Thyroid gland (tissue), 4 donors: ENCODE data around the gene RNF151. TPM values are rescaled to one million over a fixed set of nuclear protein-coding genes. Genes with fewer than 3 reads are reported as not detected.

ENCODE experiments used
- DNase-seq, 2 donors: peaks; one replicate each; pipeline ENCODE4 v3.0.0-alpha.2; 2019
- H3K27ac ChIP-seq, 3 donors: fragments of 200-600 bp; sonication (generic); 1 replicate in 2 of 3; 2 replicates in 1 of 3; pipeline ENCODE4 v1.5.1; 2016 to 2019; ENCODE audit warnings: mild to moderate bottlenecking in 1 of 3, moderate library complexity in 1 of 3
- H3K27me3 ChIP-seq: fragments of 200-600 bp; sonication (generic); one replicate; pipeline ENCODE4 v1.5.1; 2019
- H3K36me3 ChIP-seq, 2 donors: fragments of 200-600 bp; sonication (generic); one replicate each; pipeline ENCODE4 v1.5.1; 2016 to 2019
- H3K4me1 ChIP-seq, 2 donors: fragments of 200-600 bp; sonication (generic); one replicate each; pipeline ENCODE4 v1.5.1; 2017 to 2019
- H3K4me3 ChIP-seq, 3 donors: fragments of 200-600 bp; sonication (generic); replicated peaks in 1 of 3; 1 replicate in 2 of 3; 2 replicates in 1 of 3; pipeline ENCODE4 v1.5.1; 2016; ENCODE audit warnings: mild to moderate bottlenecking in 1 of 3
- H3K9me3 ChIP-seq: fragments of 200-600 bp; sonication (generic); one replicate; pipeline ENCODE4 v1.5.1; 2017
- POLR2A ChIP-seq, 2 donors: fragments of 450-650 bp; IDR thresholded peaks; one replicate each; pipeline ENCODE4 v1.6.1; 2017; ENCODE audit warnings: antibody characterized with exemption in 2 of 2, mild to moderate bottlenecking in 2 of 2, moderate library complexity in 1 of 2
- WGBS, 2 donors: methylation state at CpG; one replicate each; pipeline ENCODE4 v1.1.5; 2017; 5-methylcytosine and 5-hydroxymethylcytosine counted together
- intact Hi-C: fragments of 100-400 bp; cut with DNase I; formaldehyde crosslinking; loops from one replicate; pipeline ENCODE4 v1.15.1; 2023
- total RNA-seq, 4 donors: library from RNA; depleted of rRNA; stranded (reverse); fragments of >200 nt; gene quantifications; one replicate each; pipeline ENCODE4 v1.2.3, GENCODE V29; 2016
- TF ChIP-seq, protein P1 (sequence below), 6 experiments: fragments of 200-600 bp in 3 of 6; fragments of 450-650 bp in 3 of 6; sonication (generic) in 3 of 6; IDR thresholded peaks; one replicate each; pipeline ENCODE4 v1.5.1; 2016 to 2019; ENCODE audit warnings: antibody characterized with exemption in 6 of 6, mild to moderate bottlenecking in 2 of 6, inconsistent platforms in 1 of 6, moderate library complexity in 1 of 6

RNF151 gene
- total RNA-seq, 4 donors from 2014 or later = not detected

DNA sequence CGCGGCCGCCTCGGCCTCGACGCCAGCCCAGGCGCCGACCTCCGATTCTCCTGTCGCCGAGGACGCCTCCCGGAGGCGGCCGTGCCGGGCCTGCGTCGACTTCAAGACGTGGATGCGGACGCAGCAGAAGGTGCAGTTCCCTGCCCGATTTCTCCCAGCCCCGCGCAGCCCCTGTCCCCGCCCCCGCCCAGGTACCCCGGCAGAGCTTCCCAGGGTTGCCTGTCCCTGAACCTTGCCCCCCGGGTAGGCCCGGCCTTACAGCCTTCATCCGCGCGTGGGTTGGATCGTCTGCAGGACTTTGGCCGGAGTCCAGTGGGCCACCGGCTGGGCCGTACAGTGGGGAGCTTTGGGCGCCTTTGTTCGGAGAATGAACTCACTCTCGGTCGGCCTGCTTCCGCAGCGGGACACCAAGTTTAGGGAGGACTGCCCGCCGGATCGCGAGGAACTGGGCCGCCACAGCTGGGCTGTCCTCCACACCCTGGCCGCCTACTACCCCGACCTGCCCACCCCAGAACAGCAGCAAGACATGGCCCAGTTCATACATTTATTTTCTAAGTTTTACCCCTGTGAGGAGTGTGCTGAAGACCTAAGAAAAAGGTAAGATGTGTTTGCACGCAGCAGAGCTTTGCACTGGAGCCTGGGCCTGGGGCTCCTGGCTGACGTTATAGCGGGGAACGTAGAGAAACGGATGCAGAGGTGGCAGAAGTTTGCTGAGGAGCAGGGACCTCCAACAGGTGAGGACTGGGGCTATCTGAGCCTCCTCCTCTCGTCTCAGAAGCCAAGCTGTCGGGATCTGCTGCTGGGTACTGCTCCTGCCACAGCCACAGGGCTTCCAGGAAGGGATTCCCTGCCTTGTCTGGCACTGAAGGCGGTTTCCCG, 17.9 kb downstream of the RNF151 start:
- TF ChIP-seq, protein P1, sequence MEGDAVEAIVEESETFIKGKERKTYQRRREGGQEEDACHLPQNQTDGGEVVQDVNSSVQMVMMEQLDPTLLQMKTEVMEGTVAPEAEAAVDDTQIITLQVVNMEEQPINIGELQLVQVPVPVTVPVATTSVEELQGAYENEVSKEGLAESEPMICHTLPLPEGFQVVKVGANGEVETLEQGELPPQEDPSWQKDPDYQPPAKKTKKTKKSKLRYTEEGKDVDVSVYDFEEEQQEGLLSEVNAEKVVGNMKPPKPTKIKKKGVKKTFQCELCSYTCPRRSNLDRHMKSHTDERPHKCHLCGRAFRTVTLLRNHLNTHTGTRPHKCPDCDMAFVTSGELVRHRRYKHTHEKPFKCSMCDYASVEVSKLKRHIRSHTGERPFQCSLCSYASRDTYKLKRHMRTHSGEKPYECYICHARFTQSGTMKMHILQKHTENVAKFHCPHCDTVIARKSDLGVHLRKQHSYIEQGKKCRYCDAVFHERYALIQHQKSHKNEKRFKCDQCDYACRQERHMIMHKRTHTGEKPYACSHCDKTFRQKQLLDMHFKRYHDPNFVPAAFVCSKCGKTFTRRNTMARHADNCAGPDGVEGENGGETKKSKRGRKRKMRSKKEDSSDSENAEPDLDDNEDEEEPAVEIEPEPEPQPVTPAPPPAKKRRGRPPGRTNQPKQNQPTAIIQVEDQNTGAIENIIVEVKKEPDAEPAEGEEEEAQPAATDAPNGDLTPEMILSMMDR (IDR thresholded peaks at IDR 0.05) = no peak
- TF ChIP-seq POLR2A (IDR thresholded peaks at IDR 0.05) = no peak
- DNase-seq = peak in 1 of 2 donors; percentile 36
- Histone ChIP-seq H3K9me3 (no peaks in the 10 kb centered on the region), H3K4me1 (peaks cover 5 to 19% of the 10 kb centered on the region in 2 donors), H3K36me3 (peaks cover 10 to 13% of the 10 kb centered on the region in 2 donors), H3K27me3 (no peaks in the 10 kb centered on the region), H3K27ac (peak overlapping the region in 2 of 3 donors; percentile 57 to 62), H3K4me3 (peak overlapping the region; percentile 46 to 85 (median 51))
- WGBS, 2 donors = 20 to 28% methylated on average over 26 to 34 of the region's 58 CpGs
- intact Hi-C loops = no loop called here

DNA sequence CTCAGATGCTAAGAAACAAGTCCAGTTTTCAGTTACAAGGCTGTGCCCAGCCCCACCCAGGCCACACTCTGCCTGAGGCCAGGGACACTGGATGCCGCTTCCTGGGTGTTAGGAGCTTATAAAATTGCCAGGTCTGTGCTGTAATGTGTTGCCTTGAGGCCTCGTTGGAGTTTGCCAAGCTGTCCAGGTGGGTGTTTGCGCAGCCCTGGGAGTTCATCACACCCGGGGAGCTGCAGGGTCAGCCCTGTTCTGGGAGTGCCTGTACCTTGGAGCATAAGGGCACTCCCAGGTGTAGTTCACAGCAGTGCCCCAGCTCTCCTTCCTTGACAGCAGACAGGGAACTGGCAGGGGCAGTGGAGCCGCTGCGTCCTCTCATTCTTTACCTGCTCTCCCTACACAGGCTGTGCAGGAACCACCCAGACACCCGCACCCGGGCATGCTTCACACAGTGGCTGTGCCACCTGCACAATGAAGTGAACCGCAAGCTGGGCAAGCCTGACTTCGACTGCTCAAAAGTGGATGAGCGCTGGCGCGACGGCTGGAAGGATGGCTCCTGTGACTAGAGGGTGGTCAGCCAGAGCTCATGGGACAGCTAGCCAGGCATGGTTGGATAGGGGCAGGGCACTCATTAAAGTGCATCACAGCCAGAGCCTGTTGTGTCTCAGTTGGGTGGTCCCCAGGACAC, 19.0 kb downstream of the RNF151 start:
- Histone ChIP-seq H3K9me3 (no peaks in the 10 kb centered on the region), H3K4me3 (no peak overlapping the region), H3K4me1 (peaks cover 10 to 25% of the 10 kb centered on the region in 2 donors), H3K27me3 (peaks cover 5% of the 10 kb centered on the region), H3K27ac (no peak overlapping the region), H3K36me3 (peaks cover 10 to 13% of the 10 kb centered on the region in 2 donors)
- no peak for DNase-seq
- TF ChIP-seq POLR2A (IDR thresholded peaks at IDR 0.05) = no peak
- TF ChIP-seq, protein P1 (IDR thresholded peaks at IDR 0.05) = no peak
- intact Hi-C loops = no loop called here
- WGBS, 2 donors = 98% methylated on average over 9 of the region's 14 CpGs

DNA sequence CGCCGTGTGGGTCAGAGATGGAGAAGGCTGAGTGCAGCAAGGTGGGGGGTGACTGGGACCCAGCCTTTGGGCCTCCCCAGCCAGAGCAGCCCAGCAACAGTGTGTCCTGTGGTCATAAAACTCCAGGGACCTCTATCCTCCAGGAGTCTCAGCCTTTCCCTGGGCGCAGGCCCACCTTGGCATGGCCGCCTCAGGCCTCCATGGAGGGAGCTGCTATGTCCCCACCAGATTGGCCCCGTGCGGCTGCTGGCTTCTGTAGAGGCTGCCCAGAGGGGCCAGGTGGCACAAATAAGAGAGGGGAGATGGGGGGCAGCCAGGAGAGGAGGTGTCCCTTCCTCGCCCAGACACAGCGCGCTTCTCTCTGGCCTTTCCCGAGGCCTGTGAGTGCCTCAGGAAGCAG, 20.5 kb downstream of the RNF151 start:
- DNase-seq = no peak
- Histone ChIP-seq H3K36me3 (peaks cover 10 to 13% of the 10 kb centered on the region in 2 donors), H3K27ac (no peak overlapping the region), H3K4me1 (peaks cover 20 to 40% of the 10 kb centered on the region in 2 donors), H3K9me3 (no peaks in the 10 kb centered on the region), H3K27me3 (peaks cover 14% of the 10 kb centered on the region), H3K4me3 (no peak overlapping the region)
- WGBS, 2 donors = 83 to 88% methylated on average over 8 to 10 of the region's 10 CpGs
- TF ChIP-seq POLR2A (IDR thresholded peaks at IDR 0.05) = no peak
- TF ChIP-seq, protein P1 (IDR thresholded peaks at IDR 0.05) = no peak
- intact Hi-C loops = no loop called here

DNA sequence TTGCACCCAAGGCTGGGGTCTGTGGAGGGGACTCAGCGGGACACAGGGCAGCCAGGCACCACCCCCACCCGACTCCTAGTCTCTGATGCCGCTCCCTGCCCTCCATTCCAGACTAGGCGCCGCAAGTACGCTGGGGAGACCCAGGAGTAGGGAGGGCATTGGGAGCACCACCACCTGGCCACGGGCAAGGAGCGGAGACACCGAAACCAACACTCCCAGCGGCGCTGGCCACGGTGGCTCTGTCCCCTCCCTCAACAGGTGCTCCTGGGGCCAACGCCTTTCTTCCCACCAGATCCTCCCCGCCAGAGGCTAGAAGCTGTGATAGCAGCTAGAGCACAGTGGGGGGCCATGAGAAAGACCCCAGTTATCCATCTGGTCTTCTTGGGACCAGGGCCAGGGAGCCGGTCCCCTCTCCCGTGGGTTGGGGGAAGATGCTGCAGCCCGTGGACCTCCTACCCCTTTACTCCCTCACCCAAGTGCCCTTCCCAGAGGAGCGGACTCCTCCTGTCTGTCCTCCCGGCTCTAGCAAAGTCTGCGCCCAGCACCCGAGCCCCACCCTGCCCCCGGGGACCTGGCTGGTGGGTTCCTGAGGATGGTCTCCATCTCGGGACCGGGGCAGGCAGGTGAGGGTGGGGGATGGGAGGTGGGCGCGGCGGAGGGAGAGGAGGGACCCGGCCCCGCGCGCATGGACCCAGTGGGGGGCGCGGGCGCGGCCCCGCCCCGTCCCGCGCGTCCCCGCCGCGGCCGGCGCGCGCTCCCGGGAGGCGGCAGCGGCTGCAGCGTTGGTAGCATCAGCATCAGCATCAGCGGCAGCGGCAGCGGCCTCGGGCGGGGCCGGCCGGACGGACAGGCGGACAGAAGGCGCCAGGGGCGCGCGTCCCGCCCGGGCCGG, 22.8 kb downstream of the RNF151 start, which contains the start of gene SYNGR3:
TSS of gene SYNGR3 (plus strand) at position 762 of the 892 bp plus-strand sequence. CDS start 133 bp downstream, outside the sequence.
- no peak for DNase-seq
- Histone ChIP-seq H3K9me3 (no peaks in the 10 kb centered on the region), H3K4me1 (peaks cover 24 to 45% of the 10 kb centered on the region in 2 donors), H3K27me3 (peaks cover 14% of the 10 kb centered on the region), H3K27ac (no peak within 1 kb of the TSS), H3K36me3 (peaks cover 10 to 13% of the 10 kb centered on the region in 2 donors), H3K4me3 (no peak within 1 kb of the TSS)
- intact Hi-C loops = no loop called here
- WGBS, 2 donors = 8 to 19% methylated on average over 14 to 19 of the region's 67 CpGs
- TF ChIP-seq, protein P1 (IDR thresholded peaks at IDR 0.05) = no peak
- TF ChIP-seq POLR2A (IDR thresholded peaks at IDR 0.05) = no peak
